ENCODE measurements around the gene PHLDB1.

DNA sequence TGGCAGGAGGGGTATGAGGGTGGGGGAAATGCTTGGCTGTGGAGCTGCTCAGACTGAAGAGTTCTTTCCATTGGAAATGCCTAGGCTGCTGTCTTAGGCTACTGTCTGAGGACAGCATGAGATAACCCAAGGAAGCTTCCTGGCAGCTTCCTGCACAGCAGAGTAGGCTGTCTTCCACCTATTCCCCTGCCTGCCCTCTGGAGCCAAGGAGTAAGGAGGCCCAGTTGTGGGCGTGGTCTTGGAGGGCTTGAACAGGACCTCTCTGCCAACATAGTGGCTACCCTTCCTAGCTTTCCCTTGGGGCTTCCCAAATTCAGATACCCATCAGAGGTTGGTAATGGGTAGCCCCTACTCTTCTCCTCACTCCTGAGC is 25.9 kb downstream of the PHLDB1 start:
- TF ChIP-seq EZH2 (IDR thresholded peaks at IDR 0.05; ENCODE audit: low read depth): no peak
- TF ChIP-seq, protein P1, sequence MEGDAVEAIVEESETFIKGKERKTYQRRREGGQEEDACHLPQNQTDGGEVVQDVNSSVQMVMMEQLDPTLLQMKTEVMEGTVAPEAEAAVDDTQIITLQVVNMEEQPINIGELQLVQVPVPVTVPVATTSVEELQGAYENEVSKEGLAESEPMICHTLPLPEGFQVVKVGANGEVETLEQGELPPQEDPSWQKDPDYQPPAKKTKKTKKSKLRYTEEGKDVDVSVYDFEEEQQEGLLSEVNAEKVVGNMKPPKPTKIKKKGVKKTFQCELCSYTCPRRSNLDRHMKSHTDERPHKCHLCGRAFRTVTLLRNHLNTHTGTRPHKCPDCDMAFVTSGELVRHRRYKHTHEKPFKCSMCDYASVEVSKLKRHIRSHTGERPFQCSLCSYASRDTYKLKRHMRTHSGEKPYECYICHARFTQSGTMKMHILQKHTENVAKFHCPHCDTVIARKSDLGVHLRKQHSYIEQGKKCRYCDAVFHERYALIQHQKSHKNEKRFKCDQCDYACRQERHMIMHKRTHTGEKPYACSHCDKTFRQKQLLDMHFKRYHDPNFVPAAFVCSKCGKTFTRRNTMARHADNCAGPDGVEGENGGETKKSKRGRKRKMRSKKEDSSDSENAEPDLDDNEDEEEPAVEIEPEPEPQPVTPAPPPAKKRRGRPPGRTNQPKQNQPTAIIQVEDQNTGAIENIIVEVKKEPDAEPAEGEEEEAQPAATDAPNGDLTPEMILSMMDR (conservative IDR thresholded peaks at IDR 0.05): no peak

All from PC-9 (cell line).